Activated CD8-positive, alpha-beta T cell treated with anti-CD3 and anti-CD28 coated beads for 36 hours (primary cell): ENCODE measurements around the gene TMEM121. TPM values are rescaled to one million over a fixed set of nuclear protein-coding genes. Genes with fewer than 3 reads are reported as not detected.

ENCODE experiments used
- ATAC-seq: fragments of 200-7000 bp; cut with Tn5 transposase; one replicate; pipeline ENCODE4 v1.10.0; 2021; ENCODE audit warnings: mild to moderate bottlenecking, moderate library complexity
- CTCF ChIA-PET: fragments of 350-600 bp; sonication (Branson Sonifier 250); formaldehyde crosslinking; loops from one replicate; lab custom pipeline; 2021; ENCODE audit warnings: antibody characterized with exemption; lab: Charles Lee
- POLR2A ChIA-PET: fragments of 350-600 bp; sonication (Branson Sonifier 250); formaldehyde crosslinking; loops from one replicate; lab custom pipeline; 2021; ENCODE audit warnings: antibody characterized with exemption; lab: Charles Lee
- DNase-seq: peaks from one replicate; pipeline ENCODE4 v3.0.0-alpha.2; 2020
- H3K27ac Mint-ChIP-seq: one replicate; pipeline ENCODE4 v1.8.0; 2021; ENCODE audit warnings: mild to moderate bottlenecking, mixed read lengths
- H3K27me3 Mint-ChIP-seq: one replicate; pipeline ENCODE4 v1.8.0; 2021; ENCODE audit warnings: mixed read lengths
- H3K36me3 Mint-ChIP-seq: one replicate; pipeline ENCODE4 v1.8.0; 2021; ENCODE audit warnings: low read depth, mixed read lengths
- H3K4me1 Mint-ChIP-seq: one replicate; pipeline ENCODE4 v1.8.0; 2021; ENCODE audit warnings: low read depth, mixed read lengths
- H3K4me3 Mint-ChIP-seq: one replicate; pipeline ENCODE4 v1.8.0; 2021; ENCODE audit warnings: mild to moderate bottlenecking, moderate library complexity, mixed read lengths
- H3K9me3 Mint-ChIP-seq: one replicate; pipeline ENCODE4 v1.8.0; 2021; ENCODE audit warnings: mixed read lengths
- intact Hi-C: fragments of 100-400 bp; cut with micrococcal nuclease; formaldehyde crosslinking; loops from one replicate; pipeline ENCODE4 v1.10.0; 2022
- total RNA-seq, 2 experiments: library from RNA; stranded (reverse); gene quantifications; one replicate each; pipeline ENCODE4 v1.2.3, GENCODE V29; 2021
- TF ChIP-seq, protein P1 (sequence below): fragments of 200-600 bp; IDR thresholded peaks from one replicate; pipeline ENCODE4 v1.8.0; 2022; ENCODE audit warnings: antibody characterized with exemption, mild to moderate bottlenecking

The TMEM121 gene
- total RNA-seq, 2 experiments from 2014 or later = 12.0 to 12.1 TPM

DNA sequence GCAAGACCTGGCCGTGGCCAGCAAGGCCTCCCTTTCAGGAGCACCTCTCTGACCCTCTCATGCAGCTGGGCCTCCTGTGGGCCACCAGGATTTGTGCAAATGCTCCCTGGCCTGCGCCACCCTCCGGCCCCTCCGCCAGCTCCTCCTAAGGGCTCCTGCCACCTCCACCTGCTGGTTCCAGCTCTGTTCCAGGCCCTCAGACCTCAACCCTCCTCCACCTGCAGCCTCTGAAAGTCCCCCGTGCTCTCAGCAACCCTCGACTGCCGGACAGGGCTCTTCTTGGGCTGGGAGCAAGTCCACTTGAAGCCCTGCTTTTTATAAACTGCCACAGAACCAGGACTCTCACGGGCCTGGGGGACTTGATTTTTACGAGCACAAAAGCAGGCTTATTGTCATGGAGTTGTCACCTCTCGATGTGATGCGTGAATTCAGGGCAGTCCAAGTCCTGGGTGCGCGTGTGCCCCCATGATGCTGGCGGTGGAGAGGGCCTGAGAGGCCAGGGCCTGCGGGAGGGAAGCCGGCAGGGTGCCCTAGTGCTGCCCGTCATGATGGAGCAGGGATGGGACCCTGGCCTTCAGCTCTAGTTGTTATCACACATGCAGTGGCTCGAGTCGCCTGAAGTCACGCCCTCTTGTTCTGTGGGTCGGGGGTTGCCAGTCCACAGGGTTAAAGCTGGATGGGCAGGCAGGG is 26.2 kb upstream of the TMEM121 start:
- H3K4me3 Mint-ChIP-seq = no peak overlapping the region
- H3K9me3 Mint-ChIP-seq = no peaks in the 10 kb centered on the region
- intact Hi-C loops = no loop called here
- H3K36me3 Mint-ChIP-seq = no peaks in the 10 kb centered on the region
- no peaks in the 10 kb centered on the region for H3K4me1 Mint-ChIP-seq
- H3K27ac Mint-ChIP-seq = no peak overlapping the region
- POLR2A ChIA-PET = interaction anchor here (0.5 to 1.5 kb wide), 2 partner anchors 18 to 38 kb away, joined by 3 read pairs; no protein-coding TSS in a partner anchor
- CTCF ChIA-PET = interaction anchor here (0.9 to 1.1 kb wide), 2 partner anchors 8 to 20 kb away, joined by 3 to 5 read pairs; no protein-coding TSS in a partner anchor
- no peak for ATAC-seq
- H3K27me3 Mint-ChIP-seq = peaks cover 1% of the 10 kb centered on the region
- TF ChIP-seq, protein P1, sequence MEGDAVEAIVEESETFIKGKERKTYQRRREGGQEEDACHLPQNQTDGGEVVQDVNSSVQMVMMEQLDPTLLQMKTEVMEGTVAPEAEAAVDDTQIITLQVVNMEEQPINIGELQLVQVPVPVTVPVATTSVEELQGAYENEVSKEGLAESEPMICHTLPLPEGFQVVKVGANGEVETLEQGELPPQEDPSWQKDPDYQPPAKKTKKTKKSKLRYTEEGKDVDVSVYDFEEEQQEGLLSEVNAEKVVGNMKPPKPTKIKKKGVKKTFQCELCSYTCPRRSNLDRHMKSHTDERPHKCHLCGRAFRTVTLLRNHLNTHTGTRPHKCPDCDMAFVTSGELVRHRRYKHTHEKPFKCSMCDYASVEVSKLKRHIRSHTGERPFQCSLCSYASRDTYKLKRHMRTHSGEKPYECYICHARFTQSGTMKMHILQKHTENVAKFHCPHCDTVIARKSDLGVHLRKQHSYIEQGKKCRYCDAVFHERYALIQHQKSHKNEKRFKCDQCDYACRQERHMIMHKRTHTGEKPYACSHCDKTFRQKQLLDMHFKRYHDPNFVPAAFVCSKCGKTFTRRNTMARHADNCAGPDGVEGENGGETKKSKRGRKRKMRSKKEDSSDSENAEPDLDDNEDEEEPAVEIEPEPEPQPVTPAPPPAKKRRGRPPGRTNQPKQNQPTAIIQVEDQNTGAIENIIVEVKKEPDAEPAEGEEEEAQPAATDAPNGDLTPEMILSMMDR = no peak
- no peak for DNase-seq

DNA sequence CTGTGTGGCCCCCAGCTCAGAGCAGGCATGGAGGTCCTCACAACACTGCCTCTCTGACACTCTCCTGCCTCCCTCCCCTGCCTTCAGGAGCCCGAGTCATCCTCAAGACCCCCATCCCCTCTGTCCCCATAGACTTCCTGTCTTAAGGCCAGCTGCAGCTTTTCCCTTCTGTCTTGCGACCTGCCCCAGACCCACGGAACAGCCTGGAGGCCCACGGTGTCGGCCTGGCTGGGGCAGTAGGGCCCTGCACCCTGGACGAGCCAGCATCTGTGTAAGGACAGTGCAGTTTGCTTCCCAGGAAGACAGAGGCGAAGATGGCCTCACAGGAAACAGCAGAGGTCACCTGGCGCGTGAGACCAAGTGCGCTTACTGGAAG is 25.7 kb upstream of the TMEM121 start:
- no peaks in the 10 kb centered on the region for H3K36me3 Mint-ChIP-seq
- peaks cover 1% of the 10 kb centered on the region for H3K27me3 Mint-ChIP-seq
- no peaks in the 10 kb centered on the region for H3K9me3 Mint-ChIP-seq
- ChIA-PET POLR2A (interaction anchor here (0.5 to 1.5 kb wide), 3 partner anchors 11 to 38 kb away, joined by 3 read pairs; no protein-coding TSS in a partner anchor), CTCF (interaction anchor here (0.9 to 1.1 kb wide), 2 partner anchors 9 to 20 kb away, joined by 3 to 5 read pairs; no protein-coding TSS in a partner anchor)
- H3K27ac Mint-ChIP-seq = no peak overlapping the region
- H3K4me3 Mint-ChIP-seq = no peak overlapping the region
- no peaks in the 10 kb centered on the region for H3K4me1 Mint-ChIP-seq
- intact Hi-C loops = no loop called here
- TF ChIP-seq, protein P1 = no peak
- ATAC-seq = no peak
- DNase-seq = no peak

DNA sequence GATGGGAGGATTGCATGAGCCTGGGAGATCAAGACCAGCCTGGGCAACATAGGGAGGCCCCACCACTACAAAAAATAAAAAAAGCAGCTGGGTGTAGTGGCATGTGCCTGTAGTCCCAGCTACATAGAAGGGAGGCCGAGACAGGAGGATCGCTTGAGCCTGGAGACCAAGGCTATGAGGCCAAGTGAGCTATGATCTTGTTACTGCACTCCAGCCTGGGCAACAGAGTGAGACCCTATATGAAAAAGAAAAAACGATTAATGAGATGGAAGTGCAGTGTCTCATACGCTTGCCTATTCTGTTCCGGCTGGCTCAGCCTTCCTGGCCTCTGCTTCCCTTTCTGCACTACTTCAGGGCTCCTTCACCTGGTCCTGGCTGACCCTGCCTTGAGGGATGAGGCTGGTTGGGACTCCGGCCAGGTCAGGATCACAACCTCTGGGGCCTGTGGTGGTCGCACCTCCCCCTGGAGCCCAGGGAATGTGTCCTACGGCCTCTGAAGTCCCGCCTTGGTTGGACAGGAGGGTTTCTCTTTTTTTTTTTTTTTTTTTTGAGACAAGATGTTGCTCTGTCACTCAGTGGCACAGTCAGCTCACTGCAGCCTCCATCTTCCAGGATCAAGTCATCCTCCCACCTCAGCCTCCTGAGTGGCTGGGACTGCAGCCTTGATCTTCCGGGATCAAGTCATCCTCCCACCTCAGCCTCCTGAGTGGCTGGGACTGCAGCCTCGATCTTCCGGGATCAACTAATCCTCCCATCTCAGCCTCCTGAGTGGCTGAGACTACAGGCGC is 24.7 kb upstream of the TMEM121 start:
- no peak for DNase-seq

DNA sequence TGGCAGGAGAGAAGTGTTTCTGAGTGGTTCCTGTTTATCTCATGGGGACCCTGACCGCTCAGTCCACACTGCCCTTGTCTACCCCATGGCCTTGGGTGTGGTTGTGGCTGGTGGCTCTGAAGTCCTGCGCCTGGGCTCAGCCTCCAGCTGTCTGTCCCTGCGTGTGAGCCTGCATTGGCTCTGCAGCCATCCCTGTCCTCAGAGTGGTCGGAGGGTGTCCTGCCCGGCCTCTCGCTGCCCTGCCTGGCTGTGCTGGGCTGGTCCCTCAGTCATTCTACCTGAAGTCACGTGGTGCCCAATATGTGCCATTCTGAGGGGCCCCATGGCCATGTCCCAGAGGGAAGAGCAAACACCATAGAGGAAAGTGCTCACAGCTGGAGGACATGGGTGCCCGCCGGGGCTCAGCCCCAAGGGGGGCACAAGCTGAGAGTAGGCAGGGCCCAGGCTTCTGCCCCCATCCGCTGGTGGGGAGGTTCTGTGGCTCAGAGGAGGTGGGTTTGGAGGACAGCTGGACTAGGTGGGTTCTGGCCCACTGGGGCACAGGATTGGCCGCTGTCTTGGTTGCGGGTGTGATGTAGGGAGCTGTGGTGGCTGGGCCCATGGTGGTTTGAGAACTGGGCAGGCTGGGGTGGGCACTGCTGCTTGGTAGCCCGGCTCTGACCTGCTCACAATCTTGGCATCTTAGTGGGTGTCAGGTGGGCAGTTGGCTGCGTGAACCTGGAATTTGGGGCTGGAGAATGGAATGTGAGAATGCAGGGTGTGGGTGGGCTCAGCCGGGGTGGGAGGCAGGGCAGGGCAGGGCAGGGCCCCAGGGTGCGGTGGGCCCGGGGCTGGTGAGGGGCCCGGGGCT is 23.7 kb upstream of the TMEM121 start:
- ChIA-PET CTCF (no interaction called here), POLR2A (no interaction called here)
- intact Hi-C loops = no loop called here
- ATAC-seq (no peak), DNase-seq (no peak)
- Mint-ChIP-seq H3K27me3 (peaks cover 6% of the 10 kb centered on the region), H3K9me3 (no peaks in the 10 kb centered on the region), H3K36me3 (no peaks in the 10 kb centered on the region), H3K27ac (no peak overlapping the region), H3K4me1 (no peaks in the 10 kb centered on the region), H3K4me3 (no peak overlapping the region)
- TF ChIP-seq, protein P1 = no peak

More for the DNA sequence above, 24.7 kb upstream of the TMEM121 start:
- POLR2A ChIA-PET = interaction anchor here (1.0 to 1.5 kb wide), 3 partner anchors 10 to 39 kb away, joined by 3 read pairs; partner anchors contain the start of gene TEDC1
- TF ChIP-seq, protein P1 = no peak
- no peak overlapping the region for H3K27ac Mint-ChIP-seq
- ATAC-seq = no peak
- CTCF ChIA-PET = interaction anchor here (0.9 kb wide), 1 partner anchor 21 kb away, joined by 3 read pairs; no protein-coding TSS in a partner anchor
- H3K4me3 Mint-ChIP-seq = no peak overlapping the region
- H3K36me3 Mint-ChIP-seq = no peaks in the 10 kb centered on the region
- H3K27me3 Mint-ChIP-seq = peaks cover 1% of the 10 kb centered on the region
- intact Hi-C loops = no loop called here
- H3K4me1 Mint-ChIP-seq = no peaks in the 10 kb centered on the region
- H3K9me3 Mint-ChIP-seq = no peaks in the 10 kb centered on the region
